Stimulated activated naive B cell treated with anti-CD40 and anti-IgM and Interleukin-4, amounts not matched to agents 10 μg/mL and 1 μg/mL and 100 μg/mL, for 72 hours (primary cell): ENCODE measurements around the gene GKN1.

Experiments
- ATAC-seq, 2 donors: fragments of 150-1000 bp; cut with Tn5 transposase; replicated peaks; 2 replicates each; pipeline ENCODE4 v1.10.0; 2021; ENCODE audit warnings: moderate library complexity in 1 of 2
- DNase-seq: peaks from one replicate; pipeline ENCODE4 v3.0.0; 2021
- H3K27ac Mint-ChIP-seq: one replicate; pipeline ENCODE4 v1.8.0; 2022; ENCODE audit warnings: mild to moderate bottlenecking, mixed read lengths
- H3K27me3 Mint-ChIP-seq, 2 donors: one replicate each; pipeline ENCODE4 v1.8.0; 2022; ENCODE audit warnings: mixed read lengths in 2 of 2
- H3K36me3 Mint-ChIP-seq, 2 donors: one replicate each; pipeline ENCODE4 v1.8.0; 2022; ENCODE audit warnings: mixed read lengths in 2 of 2, mild to moderate bottlenecking in 1 of 2
- H3K4me1 Mint-ChIP-seq, 2 donors: one replicate each; pipeline ENCODE4 v1.8.0; 2022; ENCODE audit warnings: mixed read lengths in 2 of 2, mild to moderate bottlenecking in 1 of 2
- H3K4me3 Mint-ChIP-seq, 2 donors: one replicate each; pipeline ENCODE4 v1.8.0; 2022; ENCODE audit warnings: mild to moderate bottlenecking in 2 of 2, mixed read lengths in 2 of 2, moderate library complexity in 1 of 2
- H3K9me3 Mint-ChIP-seq, 2 donors: one replicate each; pipeline ENCODE4 v1.8.0; 2022; ENCODE audit warnings: mixed read lengths in 2 of 2, mild to moderate bottlenecking in 1 of 2

The GKN1 gene, protein sequence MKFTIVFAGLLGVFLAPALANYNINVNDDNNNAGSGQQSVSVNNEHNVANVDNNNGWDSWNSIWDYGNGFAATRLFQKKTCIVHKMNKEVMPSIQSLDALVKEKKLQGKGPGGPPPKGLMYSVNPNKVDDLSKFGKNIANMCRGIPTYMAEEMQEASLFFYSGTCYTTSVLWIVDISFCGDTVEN

DNA sequence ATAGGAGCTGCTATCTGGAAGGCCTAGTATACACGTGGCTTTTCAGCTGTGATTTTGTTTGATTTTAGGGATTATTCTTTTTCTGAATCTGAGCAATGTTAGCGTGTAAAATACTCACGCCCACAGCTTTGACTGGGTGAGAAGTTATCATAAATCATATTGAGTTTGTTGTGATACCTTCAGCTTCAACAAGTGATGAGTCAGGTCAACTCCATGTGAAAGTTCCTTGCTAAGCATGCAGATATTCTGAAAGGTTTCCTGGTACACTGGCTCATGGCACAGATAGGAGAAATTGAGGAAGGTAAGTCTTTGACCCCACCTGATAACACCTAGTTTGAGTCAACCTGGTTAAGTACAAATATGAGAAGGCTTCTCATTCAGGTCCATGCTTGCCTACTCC lies at the start of gene GKN1:
Gene GKN1 (plus strand): TSS at position 386 of the 400 bp plus-strand sequence. CDS start 42 bp downstream, outside the sequence.
- ATAC-seq (no peak), DNase-seq (no peak)
- peaks cover 0 to 2% of the 10 kb centered on the region in 2 donors for H3K36me3 Mint-ChIP-seq
- no peaks in the 10 kb centered on the region for H3K4me1 Mint-ChIP-seq
- peak within 1 kb of the TSS; percentile 31 for H3K27ac Mint-ChIP-seq
- peaks cover 12 to 17% of the 10 kb centered on the region in 2 donors for H3K27me3 Mint-ChIP-seq
- H3K9me3 Mint-ChIP-seq: no peaks in the 10 kb centered on the region
- no peak within 1 kb of the TSS for H3K4me3 Mint-ChIP-seq

- H3K27me3 Mint-ChIP-seq: no peaks in the 10 kb centered on the region
- H3K4me1 Mint-ChIP-seq: peaks cover 3% of the 10 kb centered on the region in 2 donors
- H3K36me3 Mint-ChIP-seq: no peaks in the 10 kb centered on the region
- DNase-seq (peak; percentile 39), ATAC-seq (peak; percentile 79)
- H3K4me3 Mint-ChIP-seq: no peak overlapping the region
- no peak overlapping the region for H3K27ac Mint-ChIP-seq
- H3K9me3 Mint-ChIP-seq: no peaks in the 10 kb centered on the region
These were observed 49.0 kb upstream of the GKN1 start for GRCh38 chr2:68925295-68925896.

DNA sequence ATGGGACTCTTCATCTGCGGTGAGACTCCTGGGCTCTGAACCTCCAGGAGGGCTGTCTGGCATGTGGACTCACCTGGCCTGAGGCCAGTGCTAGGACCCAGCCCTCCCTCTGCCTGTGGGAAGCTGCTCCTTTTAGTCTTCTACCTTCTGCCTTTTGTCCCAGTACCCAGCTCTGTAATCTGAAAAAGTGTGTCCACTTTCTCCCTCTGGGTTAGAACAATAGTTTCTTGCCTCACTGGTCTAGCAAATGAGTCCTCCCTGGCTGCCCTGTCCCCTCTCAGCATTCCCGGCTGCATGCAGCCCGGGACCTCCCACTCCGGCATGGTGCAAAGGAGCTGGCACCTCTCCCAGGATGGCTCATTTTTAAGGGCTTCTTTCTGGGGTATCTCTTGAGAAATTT lies 47.6 kb upstream of the GKN1 start:
- peaks cover 4 to 5% of the 10 kb centered on the region in 2 donors for H3K9me3 Mint-ChIP-seq
- peaks cover 0 to 3% of the 10 kb centered on the region in 2 donors for H3K4me1 Mint-ChIP-seq
- no peak overlapping the region for H3K4me3 Mint-ChIP-seq
- DNase-seq (no peak), ATAC-seq (no peak)
- H3K27me3 Mint-ChIP-seq: no peaks in the 10 kb centered on the region
- peaks cover 0 to 2% of the 10 kb centered on the region in 2 donors for H3K36me3 Mint-ChIP-seq
- H3K27ac Mint-ChIP-seq: no peak overlapping the region

DNA sequence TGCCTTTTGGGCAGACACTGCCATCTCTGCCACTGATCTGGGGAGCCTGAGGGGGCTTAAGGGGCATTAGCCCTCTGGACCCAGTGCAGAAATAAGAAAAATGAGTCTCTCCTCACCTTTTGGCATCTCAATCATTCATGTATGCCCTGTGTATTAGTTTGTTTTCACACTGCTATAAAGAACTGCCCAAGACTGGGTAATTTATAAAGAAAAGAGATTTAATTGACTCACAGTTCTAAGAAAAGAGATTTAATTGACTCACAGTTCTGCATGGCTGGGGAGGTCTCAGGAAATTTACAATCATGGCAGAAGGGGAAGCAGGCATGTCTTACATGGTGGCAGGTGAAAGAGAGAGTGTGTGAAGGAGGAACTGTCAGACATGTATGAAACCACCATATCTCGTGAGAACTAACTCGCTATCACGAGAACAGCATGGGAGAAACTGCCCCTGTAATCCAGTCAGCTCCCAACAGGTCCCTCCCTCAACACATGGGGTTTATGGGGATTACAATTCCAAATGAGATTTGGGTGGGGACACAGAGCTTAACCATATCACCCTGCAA lies 43.2 kb upstream of the GKN1 start:
- peak in 1 of 2 donors; percentile 82 for ATAC-seq
- no peak overlapping the region for H3K27ac Mint-ChIP-seq
- peaks cover 9% of the 10 kb centered on the region in 2 donors for H3K9me3 Mint-ChIP-seq
- peaks cover 0 to 2% of the 10 kb centered on the region in 2 donors for H3K36me3 Mint-ChIP-seq
- no peak overlapping the region for H3K4me3 Mint-ChIP-seq
- DNase-seq: no peak
- peaks cover 0 to 9% of the 10 kb centered on the region in 2 donors for H3K27me3 Mint-ChIP-seq
- no peaks in the 10 kb centered on the region for H3K4me1 Mint-ChIP-seq

DNA sequence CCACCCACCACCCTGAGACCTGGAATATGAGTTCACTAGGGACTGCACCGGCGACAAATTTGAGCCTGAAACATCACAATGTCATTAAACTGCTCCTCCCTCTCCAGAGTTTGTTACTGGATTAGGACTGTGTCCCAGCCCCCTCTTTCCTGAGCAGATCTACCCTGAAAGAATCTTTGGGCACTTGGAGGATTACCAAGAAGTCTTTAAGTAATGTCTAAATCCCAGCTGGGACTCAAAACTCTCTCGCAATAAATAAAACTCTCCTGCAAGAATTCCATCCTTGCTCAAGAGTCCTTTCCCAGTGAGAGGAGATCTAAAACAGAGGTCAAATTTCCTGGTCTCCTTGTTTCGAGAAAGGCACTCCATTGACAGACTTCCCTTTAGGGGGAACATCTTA lies 42.6 kb upstream of the GKN1 start:
- Mint-ChIP-seq H3K4me1 (no peaks in the 10 kb centered on the region), H3K36me3 (peaks cover 0 to 2% of the 10 kb centered on the region in 2 donors), H3K27ac (no peak overlapping the region), H3K9me3 (peaks cover 9% of the 10 kb centered on the region in 2 donors), H3K27me3 (peaks cover 0 to 9% of the 10 kb centered on the region in 2 donors), H3K4me3 (no peak overlapping the region)
- no peak for DNase-seq
- ATAC-seq: no peak

DNA sequence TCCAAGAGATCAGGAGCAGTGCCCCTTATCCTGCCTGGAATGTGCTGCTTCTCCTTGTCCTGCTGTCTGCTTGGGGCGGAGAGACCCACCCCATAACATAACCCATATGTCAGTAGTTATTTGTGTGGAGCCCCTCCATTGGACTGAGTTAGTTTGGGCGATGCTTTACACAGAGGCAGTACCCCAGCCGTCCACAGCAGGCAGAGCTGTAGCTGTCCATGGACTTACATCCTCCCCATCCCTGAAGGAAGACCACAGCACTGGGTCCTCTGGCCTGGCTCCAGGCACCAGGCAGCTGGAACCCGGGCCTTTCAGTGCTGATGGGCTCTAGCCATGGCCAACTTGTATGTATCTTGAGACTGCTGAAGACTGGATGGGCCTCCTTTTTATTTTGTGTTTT lies 42.0 kb upstream of the GKN1 start:
- no peak for DNase-seq
- no peak overlapping the region for H3K27ac Mint-ChIP-seq
- H3K4me1 Mint-ChIP-seq: no peaks in the 10 kb centered on the region
- peaks cover 0 to 9% of the 10 kb centered on the region in 2 donors for H3K27me3 Mint-ChIP-seq
- H3K9me3 Mint-ChIP-seq: peaks cover 9% of the 10 kb centered on the region in 2 donors
- no peak overlapping the region for H3K4me3 Mint-ChIP-seq
- peaks cover 0 to 2% of the 10 kb centered on the region in 2 donors for H3K36me3 Mint-ChIP-seq
- no peak for ATAC-seq

DNA sequence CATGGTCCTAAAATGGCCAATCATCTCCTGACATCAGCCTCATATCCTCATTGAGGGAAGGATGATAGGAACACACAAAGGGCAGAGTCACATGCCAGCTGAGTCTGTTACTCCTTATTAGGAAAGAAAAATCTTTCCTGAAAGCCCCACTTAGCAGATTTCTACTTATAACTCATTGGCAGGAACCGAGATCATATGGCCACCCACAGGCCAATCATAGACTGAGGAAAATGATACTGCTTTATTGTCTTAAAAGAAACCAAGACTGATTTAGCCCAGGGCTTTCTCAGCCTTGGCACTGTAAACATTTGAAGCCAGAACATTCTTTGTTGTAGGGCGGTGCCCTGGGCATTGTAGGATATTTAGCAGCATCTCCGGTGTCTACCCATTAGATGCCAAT lies 40.4 kb upstream of the GKN1 start:
- Mint-ChIP-seq H3K9me3 (peaks cover 9 to 11% of the 10 kb centered on the region in 2 donors), H3K4me1 (no peaks in the 10 kb centered on the region), H3K27me3 (peaks cover 0 to 9% of the 10 kb centered on the region in 2 donors), H3K27ac (no peak overlapping the region), H3K4me3 (no peak overlapping the region), H3K36me3 (peaks cover 0 to 2% of the 10 kb centered on the region in 2 donors)
- DNase-seq (no peak), ATAC-seq (no peak)

- Mint-ChIP-seq H3K9me3 (peaks cover 14 to 18% of the 10 kb centered on the region in 2 donors), H3K27me3 (peaks cover 10 to 15% of the 10 kb centered on the region in 2 donors), H3K4me3 (no peak overlapping the region), H3K27ac (no peak overlapping the region), H3K36me3 (peaks cover 4 to 7% of the 10 kb centered on the region in 2 donors), H3K4me1 (no peaks in the 10 kb centered on the region)
- DNase-seq: no peak
- ATAC-seq: no peak
These were observed 39.0 kb upstream of the GKN1 start for GRCh38 chr2:68935471-68935870.

GRCh38 chr2:68936427-68936826 lies 38.0 kb upstream of the GKN1 start:
- no peak for DNase-seq
- no peak overlapping the region for H3K4me3 Mint-ChIP-seq
- H3K36me3 Mint-ChIP-seq: peaks cover 4 to 5% of the 10 kb centered on the region in 2 donors
- H3K27me3 Mint-ChIP-seq: peaks cover 19 to 24% of the 10 kb centered on the region in 2 donors
- peaks cover 11 to 13% of the 10 kb centered on the region in 2 donors for H3K9me3 Mint-ChIP-seq
- no peak overlapping the region for H3K27ac Mint-ChIP-seq
- no peak for ATAC-seq
- peaks cover 0 to 4% of the 10 kb centered on the region in 2 donors for H3K4me1 Mint-ChIP-seq

- peaks cover 4 to 5% of the 10 kb centered on the region in 2 donors for H3K36me3 Mint-ChIP-seq
- H3K27ac Mint-ChIP-seq: no peak overlapping the region
- H3K4me3 Mint-ChIP-seq: no peak overlapping the region
- peaks cover 10 to 13% of the 10 kb centered on the region in 2 donors for H3K9me3 Mint-ChIP-seq
- no peak for DNase-seq
- peak; percentile 41 to 64 for ATAC-seq
- H3K4me1 Mint-ChIP-seq: peaks cover 0 to 4% of the 10 kb centered on the region in 2 donors
- peaks cover 24% of the 10 kb centered on the region in 2 donors for H3K27me3 Mint-ChIP-seq
These were observed 37.5 kb upstream of the GKN1 start for GRCh38 chr2:68936889-68937288.

GRCh38 chr2:68937346-68938055 lies 36.9 kb upstream of the GKN1 start:
- peaks cover 5 to 9% of the 10 kb centered on the region in 2 donors for H3K9me3 Mint-ChIP-seq
- H3K4me3 Mint-ChIP-seq: no peak overlapping the region
- H3K27me3 Mint-ChIP-seq: peaks cover 29 to 30% of the 10 kb centered on the region in 2 donors

DNA sequence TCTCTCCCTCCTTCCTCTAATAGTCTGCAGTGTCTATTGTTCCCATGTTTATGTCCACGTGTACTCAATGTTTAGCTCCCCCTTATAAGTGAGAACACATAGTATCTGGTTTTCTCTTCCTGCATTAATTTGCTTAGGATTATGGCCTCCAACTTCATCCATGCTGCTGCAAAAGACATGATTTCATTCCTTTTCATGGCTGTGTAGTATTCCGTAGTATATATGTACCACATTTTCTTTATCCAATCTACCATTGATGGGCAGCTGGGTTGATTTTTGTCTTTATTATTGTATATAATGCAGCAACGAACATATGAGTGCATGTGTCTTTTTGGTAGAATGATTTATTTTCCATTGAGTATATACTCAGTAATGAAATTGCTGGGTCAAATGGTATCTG lies 35.5 kb upstream of the GKN1 start:
- DNase-seq: no peak
- Mint-ChIP-seq H3K9me3 (peaks cover 5 to 9% of the 10 kb centered on the region in 2 donors), H3K27me3 (peaks cover 32 to 39% of the 10 kb centered on the region in 2 donors), H3K36me3 (peaks cover 4 to 5% of the 10 kb centered on the region in 2 donors), H3K27ac (no peak overlapping the region), H3K4me1 (peaks cover 0 to 10% of the 10 kb centered on the region in 2 donors), H3K4me3 (no peak overlapping the region)
- no peak for ATAC-seq

More at GRCh38 chr2:68937346-68938055, 36.9 kb upstream of the GKN1 start:
- DNase-seq (no peak), ATAC-seq (no peak)
- Mint-ChIP-seq H3K27ac (no peak overlapping the region), H3K36me3 (peaks cover 4 to 5% of the 10 kb centered on the region in 2 donors), H3K4me1 (peaks cover 0 to 4% of the 10 kb centered on the region in 2 donors)

DNA sequence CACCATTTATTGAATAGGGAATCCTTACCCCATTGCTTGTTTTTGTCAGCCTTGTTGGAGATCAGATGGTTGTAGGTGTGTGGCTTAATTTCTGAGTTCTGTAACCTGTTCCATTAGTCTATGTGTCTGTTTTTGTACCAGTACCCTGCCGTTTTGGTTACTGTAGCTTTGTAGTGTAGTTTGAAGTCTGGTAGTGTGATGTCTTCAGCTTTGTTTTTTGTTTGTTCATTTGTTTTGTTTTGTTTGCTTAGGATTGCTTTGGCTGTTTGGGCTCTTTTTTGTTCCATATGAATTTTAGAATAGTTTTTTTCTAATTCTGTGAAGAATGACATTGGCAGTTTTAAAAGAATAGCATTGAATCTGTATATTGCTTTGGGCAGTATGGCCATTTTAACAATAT lies 34.5 kb upstream of the GKN1 start:
- H3K4me3 Mint-ChIP-seq: no peak overlapping the region
- no peak for DNase-seq
- peaks cover 0 to 10% of the 10 kb centered on the region in 2 donors for H3K4me1 Mint-ChIP-seq
- H3K9me3 Mint-ChIP-seq: peaks cover 5 to 9% of the 10 kb centered on the region in 2 donors
- no peak for ATAC-seq
- no peak overlapping the region for H3K27ac Mint-ChIP-seq
- peaks cover 37 to 39% of the 10 kb centered on the region in 2 donors for H3K27me3 Mint-ChIP-seq
- peaks cover 4 to 5% of the 10 kb centered on the region in 2 donors for H3K36me3 Mint-ChIP-seq

DNA sequence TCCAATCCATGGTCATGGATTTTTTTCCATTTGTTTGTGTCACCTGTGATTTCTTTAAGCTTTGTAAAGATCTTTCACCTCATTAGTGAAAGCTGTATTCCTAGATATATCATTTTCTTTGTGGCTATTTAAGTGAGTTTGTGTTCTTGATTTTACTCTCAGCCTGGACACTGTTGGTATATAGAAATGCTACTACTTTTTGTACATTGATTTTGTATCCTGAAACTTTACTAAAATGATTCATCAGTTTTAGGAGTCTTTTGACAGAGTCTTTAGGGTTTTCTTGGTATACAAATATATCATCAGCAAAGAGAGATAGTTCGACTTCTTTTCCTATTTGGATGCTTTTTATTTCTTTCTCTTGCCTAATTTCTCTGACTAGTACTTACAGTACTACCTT lies 34.1 kb upstream of the GKN1 start:
- peaks cover 5 to 9% of the 10 kb centered on the region in 2 donors for H3K9me3 Mint-ChIP-seq
- no peak overlapping the region for H3K4me3 Mint-ChIP-seq
- peaks cover 35 to 39% of the 10 kb centered on the region in 2 donors for H3K27me3 Mint-ChIP-seq
- DNase-seq: no peak
- H3K27ac Mint-ChIP-seq: no peak overlapping the region
- peaks cover 0 to 10% of the 10 kb centered on the region in 2 donors for H3K4me1 Mint-ChIP-seq
- ATAC-seq: no peak
- H3K36me3 Mint-ChIP-seq: peaks cover 4 to 5% of the 10 kb centered on the region in 2 donors
